Astrocyte (in vitro differentiated cells and primary cell): ENCODE measurements around the gene DISC1. TPM values are rescaled to one million over a fixed set of nuclear protein-coding genes. Genes with fewer than 3 reads are reported as not detected.

Experiments used
- DNase-seq: peaks from one replicate; pipeline ENCODE4 v3.0.0-alpha.2; 2010; ENCODE audit warnings: low read depth
- FAIRE-seq: peaks from 2 replicates; lab custom pipeline; 2011; peaks lifted over from hg19 to GRCh38; lab: Jason Lieb, UNC
- H2AFZ ChIP-seq: 2 replicates; pipeline ENCODE4 v1.6.0; 2012; ENCODE audit warnings: low read depth, low read length, inconsistent platforms
- H3K27ac ChIP-seq: 2 replicates; pipeline ENCODE4 v1.5.1; 2011; ENCODE audit warnings: low read depth, low read length, inconsistent platforms
- H3K27me3 ChIP-seq: 2 replicates; pipeline ENCODE4 v1.6.0; 2011; ENCODE audit warnings: low read length, inconsistent platforms; ENCODE audit not compliant: insufficient read depth
- H3K36me3 ChIP-seq: 2 replicates; pipeline ENCODE4 v1.5.1; 2011; ENCODE audit warnings: low read length, inconsistent platforms; ENCODE audit not compliant: insufficient read depth
- H3K4me1 ChIP-seq: 2 replicates; pipeline ENCODE4 v1.5.1; 2011; ENCODE audit warnings: low read length, inconsistent platforms; ENCODE audit not compliant: insufficient read depth
- H3K4me2 ChIP-seq: 2 replicates; pipeline ENCODE4 v1.6.0; 2012; ENCODE audit warnings: low read length, inconsistent platforms
- H3K4me3 ChIP-seq: 2 replicates; pipeline ENCODE4 v1.5.1; 2011; ENCODE audit warnings: low read depth, mild to moderate bottlenecking, low read length, inconsistent platforms; ENCODE audit not compliant: insufficient read depth
- H3K79me2 ChIP-seq: 2 replicates; pipeline ENCODE4 v1.6.0; 2012; ENCODE audit warnings: mild to moderate bottlenecking, low read length, inconsistent platforms; ENCODE audit not compliant: insufficient read depth
- H3K9ac ChIP-seq: 2 replicates; pipeline ENCODE4 v1.6.0; 2012; ENCODE audit warnings: mild to moderate bottlenecking, low read length, inconsistent platforms
- H3K9me3 ChIP-seq: 2 replicates; pipeline ENCODE4 v1.5.1; 2012; ENCODE audit warnings: low read depth, mild to moderate bottlenecking, low read length, inconsistent platforms; ENCODE audit not compliant: insufficient read depth
- H4K20me1 ChIP-seq: 2 replicates; pipeline ENCODE4 v1.6.0; 2012; ENCODE audit warnings: low read length, inconsistent platforms; ENCODE audit not compliant: insufficient read depth
- H3K27ac Mint-ChIP-seq: one replicate; pipeline ENCODE4 v1.8.0; 2021; ENCODE audit warnings: mild to moderate bottlenecking, mixed read lengths; ENCODE audit not compliant: unreplicated experiment
- H3K27me3 Mint-ChIP-seq: one replicate; pipeline ENCODE4 v1.8.0; 2021; ENCODE audit warnings: low read depth, mixed read lengths; ENCODE audit not compliant: unreplicated experiment
- H3K36me3 Mint-ChIP-seq: one replicate; pipeline ENCODE4 v1.8.0; 2021; ENCODE audit warnings: low read depth, mixed read lengths; ENCODE audit not compliant: unreplicated experiment
- H3K4me1 Mint-ChIP-seq: one replicate; pipeline ENCODE4 v1.8.0; 2021; ENCODE audit warnings: low read depth, mixed read lengths; ENCODE audit not compliant: unreplicated experiment
- H3K4me3 Mint-ChIP-seq: one replicate; pipeline ENCODE4 v1.8.0; 2021; ENCODE audit warnings: mild to moderate bottlenecking, moderate library complexity, mixed read lengths; ENCODE audit not compliant: unreplicated experiment
- H3K9me3 Mint-ChIP-seq: one replicate; pipeline ENCODE4 v1.8.0; 2021; ENCODE audit warnings: mild to moderate bottlenecking, mixed read lengths; ENCODE audit not compliant: unreplicated experiment
- EZH2 ChIP-seq: IDR thresholded peaks from 2 replicates; pipeline ENCODE4 v1.6.1; 2012; ENCODE audit warnings: mild to moderate bottlenecking, low read length, inconsistent platforms; ENCODE audit not compliant: insufficient read depth
- total RNA-seq: library from RNA; stranded (reverse); gene quantifications from 2 replicates; pipeline ENCODE4 v1.2.1, GENCODE V29; 2021
- TF ChIP-seq, protein P1 (sequence below): IDR thresholded peaks from 2 replicates; pipeline ENCODE4 v1.5.1; 2011; ENCODE audit warnings: low read depth, mild to moderate bottlenecking, inconsistent platforms, low read length, moderate library complexity; ENCODE audit not compliant: insufficient read depth

DISC1 gene
- total RNA-seq, 1 donor from 2014 or later, result 9.1 TPM

DNA sequence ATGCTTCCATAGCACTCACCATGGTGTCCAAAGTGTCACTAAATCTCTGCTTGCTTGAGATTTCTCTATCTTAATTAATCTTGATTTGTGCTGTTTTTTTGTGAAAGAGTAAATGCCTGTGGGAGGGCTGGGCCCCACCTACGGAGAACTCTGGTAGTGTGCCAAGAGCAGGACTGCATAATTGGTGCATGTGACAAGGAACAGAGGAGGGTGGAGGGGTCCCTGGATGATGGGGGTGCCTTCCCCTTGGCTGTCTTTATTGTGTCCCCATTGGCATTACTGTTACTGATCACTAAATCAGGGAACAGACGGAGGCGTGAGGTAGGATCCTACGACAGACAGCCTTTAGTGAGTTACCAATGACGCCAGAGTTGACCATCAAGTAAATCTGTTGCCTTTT is 223.4 kb downstream of the DISC1 start:
- Mint-ChIP-seq H3K27ac (no peak overlapping the region), H3K4me1 (no peaks in the 10 kb centered on the region), H3K27me3 (no peaks in the 10 kb centered on the region), H3K36me3 (peaks cover 15% of the 10 kb centered on the region), H3K4me3 (no peak overlapping the region), H3K9me3 (no peaks in the 10 kb centered on the region)
- Histone ChIP-seq H3K4me3 (no peak overlapping the region), H3K27me3 (no peaks in the 10 kb centered on the region), H3K27ac (no peak overlapping the region), H3K9ac (no peak overlapping the region), H3K4me1 (no peaks in the 10 kb centered on the region), H2AFZ (no peak overlapping the region), H3K79me2 (no peaks in the 10 kb centered on the region), H3K36me3 (no peaks in the 10 kb centered on the region), H3K4me2 (no peak overlapping the region), H4K20me1 (no peaks in the 10 kb centered on the region), H3K9me3 (no peaks in the 10 kb centered on the region)
- DNase-seq, result no peak
- TF ChIP-seq, protein P1, sequence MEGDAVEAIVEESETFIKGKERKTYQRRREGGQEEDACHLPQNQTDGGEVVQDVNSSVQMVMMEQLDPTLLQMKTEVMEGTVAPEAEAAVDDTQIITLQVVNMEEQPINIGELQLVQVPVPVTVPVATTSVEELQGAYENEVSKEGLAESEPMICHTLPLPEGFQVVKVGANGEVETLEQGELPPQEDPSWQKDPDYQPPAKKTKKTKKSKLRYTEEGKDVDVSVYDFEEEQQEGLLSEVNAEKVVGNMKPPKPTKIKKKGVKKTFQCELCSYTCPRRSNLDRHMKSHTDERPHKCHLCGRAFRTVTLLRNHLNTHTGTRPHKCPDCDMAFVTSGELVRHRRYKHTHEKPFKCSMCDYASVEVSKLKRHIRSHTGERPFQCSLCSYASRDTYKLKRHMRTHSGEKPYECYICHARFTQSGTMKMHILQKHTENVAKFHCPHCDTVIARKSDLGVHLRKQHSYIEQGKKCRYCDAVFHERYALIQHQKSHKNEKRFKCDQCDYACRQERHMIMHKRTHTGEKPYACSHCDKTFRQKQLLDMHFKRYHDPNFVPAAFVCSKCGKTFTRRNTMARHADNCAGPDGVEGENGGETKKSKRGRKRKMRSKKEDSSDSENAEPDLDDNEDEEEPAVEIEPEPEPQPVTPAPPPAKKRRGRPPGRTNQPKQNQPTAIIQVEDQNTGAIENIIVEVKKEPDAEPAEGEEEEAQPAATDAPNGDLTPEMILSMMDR, result no peak
- no peak for TF ChIP-seq EZH2
- FAIRE-seq, result no peak

DNA sequence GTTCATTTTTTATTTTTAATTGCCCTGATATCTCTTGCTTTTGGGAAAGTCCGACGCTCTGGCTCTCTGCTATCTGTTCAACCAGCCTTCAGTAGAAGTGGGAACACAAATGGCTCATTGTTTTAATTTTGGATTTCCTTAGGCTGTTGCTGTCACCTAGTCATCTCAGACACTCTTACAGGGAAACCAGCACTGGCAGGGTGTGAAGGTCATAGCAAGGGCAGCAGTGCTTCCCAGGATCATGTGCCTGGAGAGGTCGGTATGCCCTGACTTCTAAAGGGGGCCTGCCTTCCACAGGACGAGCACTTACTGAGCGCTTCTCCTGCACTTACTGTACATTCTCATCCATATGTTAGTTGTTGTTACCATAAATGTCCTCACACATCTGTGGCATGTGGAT is 224.2 kb downstream of the DISC1 start:
- H3K4me1 ChIP-seq, result no peaks in the 10 kb centered on the region
- DNase-seq (no peak), FAIRE-seq (no peak)
- H3K9me3 Mint-ChIP-seq, result no peaks in the 10 kb centered on the region
- TF ChIP-seq, protein P1, result no peak
- no peak for TF ChIP-seq EZH2
- H3K36me3 ChIP-seq, result no peaks in the 10 kb centered on the region
- H3K27me3 Mint-ChIP-seq, result no peaks in the 10 kb centered on the region
- H2AFZ ChIP-seq, result no peak overlapping the region
- no peak overlapping the region for H3K27ac ChIP-seq
- no peak overlapping the region for H3K4me2 ChIP-seq
- H3K9ac ChIP-seq, result no peak overlapping the region
- H3K4me3 ChIP-seq, result no peak overlapping the region
- no peaks in the 10 kb centered on the region for H3K9me3 ChIP-seq
- peaks cover 4% of the 10 kb centered on the region for H3K4me1 Mint-ChIP-seq
- H3K4me3 Mint-ChIP-seq, result no peak overlapping the region
- no peaks in the 10 kb centered on the region for H3K27me3 ChIP-seq
- peaks cover 13% of the 10 kb centered on the region for H3K36me3 Mint-ChIP-seq
- no peak overlapping the region for H3K27ac Mint-ChIP-seq
- H3K79me2 ChIP-seq, result no peaks in the 10 kb centered on the region
- no peaks in the 10 kb centered on the region for H4K20me1 ChIP-seq

DNA sequence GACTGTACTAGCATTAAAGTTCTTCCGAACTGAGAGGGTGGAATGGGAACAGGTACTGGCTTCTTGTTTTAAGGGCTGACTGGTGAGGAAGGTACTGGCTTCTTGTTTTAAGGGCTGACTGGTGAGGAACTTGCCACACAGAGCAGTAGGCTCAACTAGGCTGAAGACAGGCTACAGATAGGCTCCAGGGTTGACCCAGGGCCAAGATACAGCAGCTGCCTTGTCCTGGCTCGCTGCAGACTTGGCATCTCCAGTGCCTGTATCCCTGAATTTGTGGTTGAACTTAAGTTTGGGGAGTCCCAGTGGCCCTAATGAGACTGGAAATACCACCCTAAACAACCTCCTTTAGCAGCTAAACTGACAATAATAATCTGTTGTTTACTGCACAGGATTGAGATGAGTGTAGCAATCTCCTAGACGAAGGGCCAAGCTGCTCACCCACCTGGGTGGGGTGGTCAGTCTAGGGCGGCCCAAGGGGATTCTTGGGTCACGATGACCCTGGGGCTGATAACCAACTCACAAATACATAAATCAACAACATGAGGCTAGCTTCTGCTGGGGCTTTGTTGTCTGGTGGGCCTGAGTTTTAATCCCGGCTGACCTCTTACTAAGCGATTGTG is 227.1 kb downstream of the DISC1 start:
- Histone ChIP-seq H4K20me1 (no peaks in the 10 kb centered on the region), H3K27ac (no peak overlapping the region), H3K27me3 (no peaks in the 10 kb centered on the region), H3K4me3 (no peak overlapping the region), H2AFZ (no peak overlapping the region), H3K36me3 (no peaks in the 10 kb centered on the region), H3K79me2 (no peaks in the 10 kb centered on the region), H3K4me1 (no peaks in the 10 kb centered on the region), H3K9ac (no peak overlapping the region), H3K4me2 (no peak overlapping the region), H3K9me3 (no peaks in the 10 kb centered on the region)
- Mint-ChIP-seq H3K36me3 (peaks cover 10% of the 10 kb centered on the region), H3K27me3 (no peaks in the 10 kb centered on the region), H3K4me1 (peaks cover 4% of the 10 kb centered on the region), H3K4me3 (no peak overlapping the region), H3K9me3 (no peaks in the 10 kb centered on the region), H3K27ac (no peak overlapping the region)
- DNase-seq (no peak), FAIRE-seq (no peak)
- no peak for TF ChIP-seq EZH2
- TF ChIP-seq, protein P1, result no peak
